AG08396 (cell line): ENCODE results near the gene COA6.
"Not testable (repeated sequence)": the region's sequence is repeated elsewhere in the genome, so short reads cannot be mapped to it uniquely, and the experiment has no call there.

Source experiments
- DNase-seq: peaks from one replicate; pipeline ENCODE4 v3.0.0; 2012; ENCODE audit warnings: low spot score, mixed read lengths

Gene COA6

GRCh38 chr1:234369784-234370183, 3.5 kb upstream of the COA6 start:
- no peak for DNase-seq

- no peak for DNase-seq
Observed at GRCh38 chr1:234371414-234371813, 1.8 kb upstream of the COA6 start.

GRCh38 chr1:234372011-234372757, 1.1 kb upstream of the COA6 start:
- DNase-seq = no peak

- no peak for DNase-seq
Observed at GRCh38 chr1:234373959-234374254, 651 bp downstream of the COA6 start.

GRCh38 chr1:234375672-234376071, 2.4 kb downstream of the COA6 start:
- no peak for DNase-seq

GRCh38 chr1:234379591-234380109, 6.4 kb downstream of the COA6 start:
- not testable (repeated sequence) for DNase-seq

GRCh38 chr1:234381699-234382555, 8.7 kb downstream of the COA6 start:
- DNase-seq = no peak

GRCh38 chr1:234386122-234386521, 12.9 kb downstream of the COA6 start:
- no peak for DNase-seq

GRCh38 chr1:234388094-234388493, 14.8 kb downstream of the COA6 start:
- no peak for DNase-seq

GRCh38 chr1:234393190-234393589, 19.9 kb downstream of the COA6 start:
- no peak for DNase-seq

GRCh38 chr1:234395297-234395696, 22.0 kb downstream of the COA6 start:
- no peak for DNase-seq

GRCh38 chr1:234396092-234396491, 22.8 kb downstream of the COA6 start:
- no peak for DNase-seq

GRCh38 chr1:234396871-234397270, 23.6 kb downstream of the COA6 start:
- DNase-seq = no peak

GRCh38 chr1:234397732-234398131, 24.5 kb downstream of the COA6 start:
- no peak for DNase-seq

GRCh38 chr1:234398849-234399381, 25.7 kb downstream of the COA6 start:
- DNase-seq = peak; percentile 21

- not testable (repeated sequence) for DNase-seq
Observed at GRCh38 chr1:234399515-234399914, 26.3 kb downstream of the COA6 start.

- DNase-seq = no peak
Observed at GRCh38 chr1:234400773-234401172, 27.5 kb downstream of the COA6 start.

GRCh38 chr1:234401658-234402057, 28.4 kb downstream of the COA6 start:
- no peak for DNase-seq

- DNase-seq = no peak
Observed at GRCh38 chr1:234402939-234403338, 29.7 kb downstream of the COA6 start.

GRCh38 chr1:234405676-234406075, 32.4 kb downstream of the COA6 start:
- no peak for DNase-seq

GRCh38 chr1:234406871-234407270, 33.6 kb downstream of the COA6 start:
- no peak for DNase-seq

- DNase-seq = no peak
Observed at GRCh38 chr1:234408757-234409156, 35.5 kb downstream of the COA6 start.

- no peak for DNase-seq
Observed at GRCh38 chr1:234409328-234409727, 36.1 kb downstream of the COA6 start.
